ENCODE measurements around the gene LRRC2.

GRCh38 chr3:46576386-46576785 is 10.3 kb upstream of the LRRC2 start:
- no peak for TF ChIP-seq CTCF (IDR thresholded peaks at IDR 0.05; ENCODE audit: extremely low read depth in 1 of 2, insufficient read depth in 1 of 2, low read depth in 1 of 2, low read length in 2 of 2)
- TF ChIP-seq POLR2A (IDR thresholded peaks at IDR 0.05; ENCODE audit: low read depth, low read length): no peak
- TF ChIP-seq EZH2 (IDR thresholded peaks at IDR 0.05; ENCODE audit: borderline replicate concordance, low read depth, low read length, severe bottlenecking): no peak
